ENCODE measurements around the gene LYZ. TPM values are rescaled to one million over a fixed set of nuclear protein-coding genes. Genes with fewer than 3 reads are reported as not detected.

LYZ gene
- total and polyA plus RNA-seq, 9 of the 15 experiments (the other 6 are each of a cell fraction or from before 2014, with no cell fraction given): 27.2 to 96.3 (median 42.1) TPM

DNA sequence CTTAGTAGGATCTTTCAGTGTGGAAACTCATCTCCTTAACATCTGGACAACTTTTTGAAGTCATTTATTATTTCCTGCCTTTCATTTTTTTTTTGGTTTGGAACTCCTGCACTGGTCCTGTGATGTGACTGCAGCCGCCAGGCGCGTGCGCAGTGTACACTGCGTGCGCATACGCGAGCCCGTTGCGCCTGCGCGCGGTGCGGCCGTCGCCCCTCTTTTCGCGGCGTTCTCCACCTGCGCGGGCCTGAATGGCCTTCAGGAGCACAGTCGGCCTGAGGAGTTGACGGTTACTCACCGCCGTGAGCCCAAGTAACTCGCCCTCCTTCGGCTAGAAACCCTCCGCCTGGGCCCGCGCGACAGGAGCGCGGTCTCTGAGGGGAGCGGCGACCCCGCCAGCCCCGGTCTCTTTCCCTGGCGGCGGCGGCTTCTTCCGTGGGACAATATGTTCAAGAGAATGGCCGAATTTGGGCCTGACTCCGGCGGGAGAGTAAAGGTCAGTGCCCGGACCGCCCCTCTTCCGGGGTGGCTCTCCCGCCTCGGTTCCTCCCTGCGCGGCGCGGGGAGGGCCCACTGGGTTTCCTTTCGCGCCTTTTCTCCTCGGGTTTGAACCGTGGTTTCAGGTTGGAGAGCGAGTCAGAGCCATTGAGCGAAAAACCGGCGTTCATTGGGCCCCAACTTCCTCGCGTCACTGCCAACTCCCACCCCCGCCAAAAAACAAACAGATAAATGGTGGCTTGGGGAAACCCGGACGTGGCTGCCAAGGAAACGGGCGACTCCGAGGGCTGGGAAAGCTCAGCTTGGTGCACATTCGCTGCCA is 11.6 kb downstream of the LYZ start, which contains the start of gene YEATS4 (continued):
- TF ChIP-seq ATF7 (IDR thresholded peaks at IDR 0.05) (peak; percentile 69), ZNF395 (CRISPR knock-in tag; IDR thresholded peaks at IDR 0.05) (peak; percentile 41; the same call in 1 of the 2 replicates), PHF8 (IDR thresholded peaks at IDR 0.05; ENCODE audit: borderline replicate concordance, low read length) (peak; percentile 88), CC2D1A (IDR thresholded peaks at IDR 0.05) (peak; percentile 85), RFX7 (CRISPR knock-in tag; IDR thresholded peaks at IDR 0.05) (no peak), NFIC (IDR thresholded peaks at IDR 0.05) (peak; percentile 7; the same call in 1 of the 2 replicates), ZNF668 (CRISPR knock-in tag; IDR thresholded peaks at IDR 0.05) (no peak), KLF16 (IDR thresholded peaks at IDR 0.05) (no peak), DACH1 (IDR thresholded peaks at IDR 0.05; ENCODE audit: partially characterized antibody) (no peak), POU5F1 (IDR thresholded peaks at IDR 0.05; ENCODE audit: borderline replicate concordance, low read depth, low read length, partially characterized antibody) (peak; percentile 70), BMI1 (IDR thresholded peaks at IDR 0.05; ENCODE audit: low read length) (no peak), SP1 (CRISPR knock-in tag; IDR thresholded peaks at IDR 0.05) (peak; percentile 49; the same call in 1 of the 2 replicates), POLR2H (tag; IDR thresholded peaks at IDR 0.05; ENCODE audit: low read depth) (peak; percentile 94), ZNF121 (CRISPR knock-in tag; conservative IDR thresholded peaks at IDR 0.05) (peak; percentile 25; the same call in 1 of the 2 replicates), ZFP30 (CRISPR knock-in tag; IDR thresholded peaks at IDR 0.05; ENCODE audit: borderline replicate concordance) (no peak), SREBF2 (CRISPR knock-in tag; IDR thresholded peaks at IDR 0.05) (no peak), ZNF655 (CRISPR knock-in tag; IDR thresholded peaks at IDR 0.05) (no peak), NCOA6 (IDR thresholded peaks at IDR 0.05) (no peak), NR1H2 (CRISPR knock-in tag; IDR thresholded peaks at IDR 0.05) (no peak), NFE2L1 (tag; IDR thresholded peaks at IDR 0.05; ENCODE audit: borderline replicate concordance, low read depth) (no peak), TAL1 (IDR thresholded peaks at IDR 0.05) (no peak), KHSRP (IDR thresholded peaks at IDR 0.05) (no peak), YY1 (IDR thresholded peaks at IDR 0.05; ENCODE audit: borderline replicate concordance in 1 of 3, control insufficient read depth in 1 of 3, extremely low read depth in 1 of 3, insufficient read depth in 3 of 3, insufficient read length in 1 of 3, insufficient replicate concordance in 2 of 3, low read depth in 1 of 3, low read length in 2 of 3) (peak; percentile 30 to 89 (median 76)), ZSCAN32 (CRISPR knock-in tag; IDR thresholded peaks at IDR 0.05) (no peak), HDAC2 (IDR thresholded peaks at IDR 0.05) (0 out of 2 replicates have a peak, but pooled peaks have one; percentile 14)
- TF ChIP-seq, protein P1, sequence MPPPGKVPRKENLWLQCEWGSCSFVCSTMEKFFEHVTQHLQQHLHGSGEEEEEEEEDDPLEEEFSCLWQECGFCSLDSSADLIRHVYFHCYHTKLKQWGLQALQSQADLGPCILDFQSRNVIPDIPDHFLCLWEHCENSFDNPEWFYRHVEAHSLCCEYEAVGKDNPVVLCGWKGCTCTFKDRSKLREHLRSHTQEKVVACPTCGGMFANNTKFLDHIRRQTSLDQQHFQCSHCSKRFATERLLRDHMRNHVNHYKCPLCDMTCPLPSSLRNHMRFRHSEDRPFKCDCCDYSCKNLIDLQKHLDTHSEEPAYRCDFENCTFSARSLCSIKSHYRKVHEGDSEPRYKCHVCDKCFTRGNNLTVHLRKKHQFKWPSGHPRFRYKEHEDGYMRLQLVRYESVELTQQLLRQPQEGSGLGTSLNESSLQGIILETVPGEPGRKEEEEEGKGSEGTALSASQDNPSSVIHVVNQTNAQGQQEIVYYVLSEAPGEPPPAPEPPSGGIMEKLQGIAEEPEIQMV (tag; conservative IDR thresholded peaks at IDR 0.05; ENCODE audit: low read depth): no peak
